ENCODE measurements around the gene RHD. TPM values are rescaled to one million over a fixed set of nuclear protein-coding genes. Genes with fewer than 3 reads are reported as not detected.
"Not testable (repeated sequence)": the region's sequence is repeated elsewhere in the genome, so short reads cannot be mapped to it uniquely, and the experiment has no call there.

RHD gene
- total RNA-seq = not detected

DNA sequence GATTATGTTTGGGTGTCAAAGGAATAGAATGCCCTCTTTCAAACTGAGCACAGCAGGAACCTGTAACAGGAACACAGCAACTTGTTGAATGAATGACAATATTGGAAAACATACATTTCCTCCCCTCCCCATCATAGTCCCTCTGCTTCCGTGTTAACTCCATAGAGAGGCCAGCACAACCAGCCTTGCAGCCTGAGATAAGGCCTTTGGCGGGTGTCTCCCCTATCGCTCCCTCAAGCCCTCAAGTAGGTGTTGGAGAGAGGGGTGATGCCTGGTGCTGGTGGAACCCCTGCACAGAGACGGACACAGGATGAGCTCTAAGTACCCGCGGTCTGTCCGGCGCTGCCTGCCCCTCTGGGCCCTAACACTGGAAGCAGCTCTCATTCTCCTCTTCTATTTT, at the start of gene RHD:
RHD (plus strand) TSS at position 272 of the 400 bp plus-strand sequence; CDS start at position 311, 39 bp downstream.
- 72 to 87% methylated on average over 8 of the region's 8 CpGs for WGBS, 2 donors
- H3K27ac ChIP-seq = not testable (repeated sequence)

GRCh38 chr1:25222606-25223005, 49.7 kb upstream of the RHD start:
- H3K27ac ChIP-seq = no peak overlapping the region
- intact Hi-C loops (cut with DNase I) = no loop called here
- H3K4me1 ChIP-seq = no peaks in the 10 kb centered on the region
- no peak overlapping the region for H3K4me3 ChIP-seq (replicated peaks in 1 of 3)
- WGBS, 2 donors = 92 to 94% methylated on average over 4 of the region's 4 CpGs
- TF ChIP-seq CTCF (IDR thresholded peaks at IDR 0.05) (no peak), POLR2A (IDR thresholded peaks at IDR 0.05) (no peak)
- no peak for DNase-seq
- peaks cover 66 to 72% of the 10 kb centered on the region in 2 donors for H3K36me3 ChIP-seq
- no peaks in the 10 kb centered on the region for H3K27me3 ChIP-seq
- no peaks in the 10 kb centered on the region for H3K9me3 ChIP-seq

More for the DNA sequence above, at the start of gene RHD:
- intact Hi-C loops (cut with DNase I); H3K4me3 ChIP-seq (replicated peaks in 1 of 3); H3K36me3 ChIP-seq; H3K9me3 ChIP-seq; H3K27me3 ChIP-seq; DNase-seq; H3K4me1 ChIP-seq: not testable (repeated sequence)

DNA sequence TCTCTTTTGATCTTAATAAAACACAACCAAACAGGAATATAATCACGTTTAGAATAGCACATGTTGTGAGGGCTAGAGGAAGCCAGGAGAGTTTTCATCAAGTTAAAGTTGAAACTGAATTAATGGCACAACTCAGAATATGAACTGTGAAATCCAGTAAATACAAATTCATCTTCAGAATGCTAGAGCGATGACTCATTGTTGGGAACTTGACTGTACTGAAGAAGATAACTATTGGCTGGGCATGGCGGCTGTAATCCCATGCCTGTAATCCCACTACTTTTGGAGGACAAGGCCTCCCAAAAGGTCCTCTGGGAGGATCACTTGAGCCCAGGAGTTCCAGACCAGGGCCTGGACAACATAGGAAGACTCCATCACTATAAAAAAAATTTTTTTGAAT, 48.8 kb upstream of the RHD start:
- peaks cover 75 to 81% of the 10 kb centered on the region in 2 donors for H3K36me3 ChIP-seq
- intact Hi-C loops (cut with DNase I) = no loop called here

DNA sequence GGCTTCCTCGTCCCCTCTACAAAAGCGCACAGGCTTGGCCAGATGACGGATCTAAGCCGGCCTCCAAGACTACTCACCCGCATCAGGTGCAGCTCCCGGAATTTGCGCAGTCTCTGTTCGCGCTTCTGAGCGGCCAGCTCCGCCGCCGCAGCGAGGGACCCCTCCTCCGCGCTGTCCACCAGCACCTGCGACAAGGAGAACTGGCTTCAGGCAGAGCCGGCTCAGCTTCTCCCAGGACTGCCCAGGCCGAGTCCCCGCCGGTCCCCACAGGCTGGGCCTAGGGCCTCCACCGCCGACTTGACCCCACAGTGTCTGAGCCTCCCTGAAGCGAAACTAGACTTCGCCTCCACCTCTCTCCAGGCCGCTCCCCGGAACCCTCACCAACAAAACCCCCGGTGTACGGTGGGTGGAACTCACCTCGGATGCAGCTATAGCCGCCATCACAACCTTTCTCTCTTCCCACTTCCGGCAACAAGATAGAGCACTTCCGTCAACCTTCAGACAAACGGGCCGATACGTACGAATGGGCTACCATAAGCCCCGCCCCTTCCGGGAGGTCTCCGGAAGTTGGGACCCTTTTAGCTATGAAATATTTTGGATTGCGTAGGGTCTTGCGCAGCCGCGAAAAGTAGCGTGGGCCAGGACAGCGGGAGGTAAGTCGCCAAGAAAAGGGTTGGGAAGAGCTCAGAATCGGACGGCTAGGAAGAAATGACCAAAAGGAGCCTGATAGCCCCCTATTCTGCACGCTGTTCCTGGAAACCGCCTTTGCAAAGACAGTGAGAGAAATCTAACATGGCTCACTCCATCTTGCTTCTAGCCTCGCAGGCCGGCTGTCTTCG, 40.1 kb upstream of the RHD start, which contains the start of gene SYF2:
SYF2 (minus strand) TSS at position 476 of the 839 bp plus-strand sequence; CDS start at position 441, 35 bp downstream.
- DNase-seq = peak; percentile 91 to 93
- WGBS, 2 donors = 0 to 1% methylated on average over 33 to 44 of the region's 54 CpGs
- no peaks in the 10 kb centered on the region for H3K27me3 ChIP-seq
- intact Hi-C loops (cut with DNase I) = loop anchor here (10.0 kb wide), 1 partner anchor 583 kb away; the partner anchor contains the start of gene MTFR1L
- no peaks in the 10 kb centered on the region for H3K9me3 ChIP-seq
- TF ChIP-seq CTCF (IDR thresholded peaks at IDR 0.05) (peak in 1 of 6 experiments; percentile 1), POLR2A (IDR thresholded peaks at IDR 0.05) (peak; percentile 17 to 65)
- H3K4me3 ChIP-seq (replicated peaks in 1 of 3) = peak within 1 kb of the TSS; percentile 77 to 91 (median 81)
- peaks cover 31% of the 10 kb centered on the region in 2 donors for H3K4me1 ChIP-seq
- H3K36me3 ChIP-seq = peaks cover 20 to 23% of the 10 kb centered on the region in 2 donors
- H3K27ac ChIP-seq = peak within 1 kb of the TSS; percentile 92 to 96 (median 92)

More for the DNA sequence above, 48.8 kb upstream of the RHD start:
- no peak overlapping the region for H3K27ac ChIP-seq
- DNase-seq = no peak
- no peak overlapping the region for H3K4me3 ChIP-seq (replicated peaks in 1 of 3)
- WGBS, 2 donors = 82 to 88% methylated on average over 3 of the region's 3 CpGs
- H3K4me1 ChIP-seq = no peaks in the 10 kb centered on the region
- TF ChIP-seq CTCF (IDR thresholded peaks at IDR 0.05) = no peak
- TF ChIP-seq POLR2A (IDR thresholded peaks at IDR 0.05) = no peak
- no peaks in the 10 kb centered on the region for H3K9me3 ChIP-seq
- no peaks in the 10 kb centered on the region for H3K27me3 ChIP-seq

GRCh38 chr1:25232866-25233784, 39.2 kb upstream of the RHD start:
- Histone ChIP-seq H3K36me3 (peaks cover 11 to 15% of the 10 kb centered on the region in 2 donors), H3K4me1 (peaks cover 32 to 34% of the 10 kb centered on the region in 2 donors), H3K27me3 (no peaks in the 10 kb centered on the region), H3K27ac (peak overlapping the region; percentile 92 to 96 (median 92)), H3K4me3 (replicated peaks in 1 of 3) (peak overlapping the region; percentile 77 to 91 (median 81)), H3K9me3 (no peaks in the 10 kb centered on the region)
- TF ChIP-seq POLR2A (IDR thresholded peaks at IDR 0.05) (no peak), CTCF (IDR thresholded peaks at IDR 0.05) (no peak)
- intact Hi-C loops (cut with DNase I) = loop anchor here (10.0 kb wide), 1 partner anchor 582 kb away; the partner anchor contains the start of gene MTFR1L
- 23 to 24% methylated on average over 13 of the region's 13 CpGs for WGBS, 2 donors
- peak; percentile 81 to 82 for DNase-seq

GRCh38 chr1:25235411-25235810, 36.9 kb upstream of the RHD start:
- not testable (repeated sequence) for H3K27ac ChIP-seq; H3K9me3 ChIP-seq; H3K4me3 ChIP-seq (replicated peaks in 1 of 3); H3K27me3 ChIP-seq; DNase-seq; H3K36me3 ChIP-seq
- intact Hi-C loops (cut with DNase I) = loop anchor here (10.0 kb wide), 1 partner anchor 579 kb away; the partner anchor contains the start of gene MTFR1L
- WGBS, 2 donors = 97 to 98% methylated on average over 10 of the region's 10 CpGs
- H3K4me1 ChIP-seq = peaks cover 37 to 40% of the 10 kb centered on the region in 2 donors

DNA sequence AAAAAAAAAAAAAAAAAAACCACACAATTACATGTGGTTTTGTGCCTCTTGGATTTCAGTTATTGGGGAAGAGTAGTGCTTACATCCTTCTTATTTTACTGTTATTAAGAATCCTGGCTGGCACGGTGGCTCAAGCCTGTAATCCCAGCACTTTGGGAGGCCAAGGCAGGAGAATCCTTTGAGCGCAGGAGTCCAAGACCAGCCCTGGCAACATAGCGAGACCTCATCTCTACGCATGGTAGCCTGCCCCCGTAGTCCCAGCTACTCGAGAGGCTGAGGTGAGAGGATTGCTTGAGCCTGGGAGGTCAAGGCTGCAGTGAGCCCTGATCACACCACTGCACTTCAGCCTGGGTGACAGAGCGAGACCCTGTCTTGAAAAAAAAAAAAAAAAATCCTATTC, 36.0 kb upstream of the RHD start:
- Histone ChIP-seq H3K4me1 (peaks cover 41 to 45% of the 10 kb centered on the region in 2 donors), H3K27ac (peak overlapping the region; percentile 52 to 84 (median 69))
- peak in 1 of 2 donors; percentile 25 for DNase-seq
- not testable (repeated sequence) for H3K9me3 ChIP-seq; H3K4me3 ChIP-seq (replicated peaks in 1 of 3); H3K36me3 ChIP-seq; H3K27me3 ChIP-seq
- intact Hi-C loops (cut with DNase I) = loop anchor here (10.0 kb wide), 1 partner anchor 579 kb away; the partner anchor contains the start of gene MTFR1L
- WGBS, 2 donors = 80 to 90% methylated on average over 7 of the region's 7 CpGs

All from thyroid gland (tissue), 4 donors.